K562 (cell line): ENCODE data around the gene RPL7A. TPM values are rescaled to one million over a fixed set of nuclear protein-coding genes. Genes with fewer than 3 reads are reported as not detected.

Source experiments
- ATAC-seq: fragments of 200-7000 bp; cut with Tn5 transposase; 3 replicates; pipeline ENCODE4 v1.9.1; 2020; ENCODE audit warnings: moderate library complexity
- BruUV-seq: library from RNA; stranded (reverse); fragments of 400-500 nt; replicated peaks from 2 replicates; lab custom pipeline; 2021; lab: Mats Ljungman, UMichigan
- CTCF ChIA-PET: fragments of 300-600 bp; formaldehyde crosslinking; extraction: SDS; loops from one replicate; lab custom pipeline; 2021; ENCODE audit warnings: low intra/inter-chr PET ratio; lab: Yijun Ruan, JAX
- POLR2A ChIA-PET: fragments of 300-600, 350-650 bp; sonication (Branson Sonifier 250); formaldehyde crosslinking; extraction: SDS; loops from one replicate; lab custom pipeline; 2021; ENCODE audit warnings: antibody characterized with exemption, inconsistent platforms; lab: Yijun Ruan, JAX
- DNase-seq, 4 experiments: peaks; one replicate each; pipeline versions ENCODE4 v3.0.0 to v3.0.0-alpha.2; 2011 to 2018; ENCODE audit warnings: low spot score in 3 of 4, mixed read lengths in 3 of 4; ENCODE audit errors: extremely low read depth in 1 of 4
- FAIRE-seq: peaks from 2 replicates; lab custom pipeline; 2011; peaks lifted over from hg19 to GRCh38; lab: Jason Lieb, UNC
- H2AFZ ChIP-seq: 2 replicates; pipeline ENCODE4 v1.6.0; 2011; ENCODE audit warnings: low read depth, low read length, control low read depth, inconsistent platforms
- H3K27ac ChIP-seq: fragments of 200-600 bp; 3 replicates; pipeline ENCODE4 v1.8.0; 2011; ENCODE audit warnings: low read depth, mild to moderate bottlenecking, control low read depth, inconsistent platforms, low read length, moderate library complexity, mixed read lengths; ENCODE audit errors: extremely low read depth
- H3K27me3 ChIP-seq, 2 experiments: fragments of 300-600 bp in 1 of 2; 2 replicates in 1 of 2; 3 replicates in 1 of 2; pipeline versions ENCODE4 v1.6.0 to v1.8.0; 2011; ENCODE audit warnings: inconsistent platforms in 2 of 2, low read length in 2 of 2, mild to moderate bottlenecking in 1 of 2, mixed read lengths in 1 of 2, moderate library complexity in 1 of 2; ENCODE audit not compliant: control insufficient read depth in 2 of 2, insufficient read depth in 2 of 2
- H3K36me3 ChIP-seq: fragments of 300-600 bp; 3 replicates; pipeline ENCODE4 v1.8.0; 2011; ENCODE audit warnings: mild to moderate bottlenecking, low read length, inconsistent platforms; ENCODE audit not compliant: control insufficient read depth, insufficient read depth
- H3K4me1 ChIP-seq, 2 experiments: fragments of 200-600 bp in 1 of 2; replicated peaks in 1 of 2; 2 replicates in 1 of 2; 3 replicates in 1 of 2; pipeline versions ENCODE4 v1.5.1 to v1.8.0; 2011; ENCODE audit warnings: inconsistent platforms in 2 of 2, low read length in 2 of 2, mild to moderate bottlenecking in 1 of 2, mixed read lengths in 1 of 2, moderate library complexity in 1 of 2; ENCODE audit not compliant: control insufficient read depth in 2 of 2, insufficient read depth in 2 of 2
- H3K4me2 ChIP-seq: 2 replicates; pipeline ENCODE4 v1.6.1; 2011; ENCODE audit warnings: low read length, control low read depth, inconsistent platforms, mixed read lengths; ENCODE audit not compliant: insufficient read depth
- H3K4me3 ChIP-seq: fragments of 200-600 bp; sonication (generic), shearing (Covaris generic); 2 replicates; pipeline ENCODE4 v1.5.1; 2016; ENCODE audit warnings: control low read depth, inconsistent platforms
- H3K79me2 ChIP-seq: fragments of 200-600 bp; 3 replicates; pipeline ENCODE4 v1.8.0; 2011; ENCODE audit warnings: low read length, inconsistent platforms; ENCODE audit not compliant: control insufficient read depth, insufficient read depth
- H3K9ac ChIP-seq, 2 experiments: 2 replicates each; pipeline versions ENCODE4 v1.6.0 to v1.6.1; 2011; ENCODE audit warnings: low read depth in 2 of 2, low read length in 2 of 2, control low read depth in 1 of 2, inconsistent platforms in 1 of 2, mild to moderate bottlenecking in 1 of 2, mixed read lengths in 1 of 2; ENCODE audit not compliant: insufficient read depth in 1 of 2
- H3K9me1 ChIP-seq: one replicate; pipeline ENCODE4 v1.6.0; 2011; ENCODE audit warnings: inconsistent platforms, mild to moderate bottlenecking, low read length, moderate library complexity; ENCODE audit not compliant: control insufficient read depth, insufficient read depth
- H3K9me3 ChIP-seq: replicated peaks from 2 replicates; pipeline ENCODE4 v1.5.1; 2011; ENCODE audit warnings: low read depth, low read length, inconsistent platforms; ENCODE audit not compliant: control insufficient read depth, insufficient read depth
- H4K20me1 ChIP-seq: replicated peaks from 2 replicates; pipeline ENCODE4 v1.6.1; 2011; ENCODE audit warnings: low read length, inconsistent platforms, mixed read lengths; ENCODE audit not compliant: control insufficient read depth, insufficient read depth
- BRCA1 ChIP-seq, 2 experiments: fragments of 450-650 bp in 1 of 2; sonication (generic) in 1 of 2; formaldehyde crosslinking in 1 of 2; IDR thresholded peaks; 2 replicates each; pipeline versions ENCODE4 v1.5.0 to v1.6.1; 2017 to 2020; ENCODE audit warnings: mild to moderate bottlenecking in 1 of 2, missing genetic modification reagents in 1 of 2
- EHMT2 ChIP-seq: fragments of 450-650 bp; IDR thresholded peaks from 2 replicates; pipeline ENCODE4 v1.6.1; 2018; ENCODE audit warnings: antibody characterized with exemption
- JUND ChIP-seq, 2 experiments: IDR thresholded peaks; 2 replicates in 1 of 2; 3 replicates in 1 of 2; pipeline ENCODE4 v1.6.1; 2011; ENCODE audit warnings: borderline replicate concordance in 2 of 2, low read depth in 2 of 2, low read length in 2 of 2, improper control_type of control experiment in 1 of 2, missing biosample characterization in 1 of 2, missing genetic modification characterization in 1 of 2, missing genetic modification reagents in 1 of 2
- MBD2 ChIP-seq: sonication (generic); IDR thresholded peaks from 2 replicates; pipeline ENCODE4 v1.6.1; 2016; ENCODE audit warnings: low read depth, borderline replicate concordance
- NFATC3 ChIP-seq: fragments of 450-650 bp; IDR thresholded peaks from 2 replicates; pipeline ENCODE4 v1.6.1; 2017; ENCODE audit warnings: mild to moderate bottlenecking
- NFE2L1 ChIP-seq: fragments of 450-650 bp; IDR thresholded peaks from 2 replicates; pipeline ENCODE4 v1.6.1; 2016; ENCODE audit warnings: missing genetic modification characterization, low read depth, mild to moderate bottlenecking, missing compliant biosample characterization, moderate library complexity, borderline replicate concordance
- POLR3G ChIP-seq: IDR thresholded peaks from 2 replicates; pipeline ENCODE4 v1.6.1; 2011; ENCODE audit not compliant: insufficient read length, insufficient replicate concordance; ENCODE audit errors: extremely low read depth
- PURB ChIP-seq: sonication (generic); formaldehyde crosslinking; IDR thresholded peaks from 2 replicates; pipeline ENCODE4 v1.9.0; 2021; ENCODE audit warnings: low read depth, mild to moderate bottlenecking, missing genetic modification reagents
- WGBS: fragments of 100-300 bp; shearing (Covaris generic); methylation state at CpG from one replicate; pipeline ENCODE4 v1.1.6; 2016; ENCODE audit warnings: low coverage, mixed read lengths; ENCODE audit not compliant: insufficient coverage; ENCODE audit errors: missing lambda C conversion rate; 5-methylcytosine and 5-hydroxymethylcytosine counted together
- in situ Hi-C: fragments of 300-500 bp; cut with MboI; formaldehyde crosslinking; loops from 4 replicates; pipeline ENCODE4 v1.15.0; 2018; ENCODE audit warnings: inconsistent platforms, mixed read lengths
- intact Hi-C: fragments of 100-400 bp; cut with micrococcal nuclease; formaldehyde crosslinking; loops from 2 replicates; pipeline ENCODE4 v1.14.2; 2022
- polyA plus RNA-seq, 8 experiments: library from polyadenylated mRNA; depleted of rRNA in 4 of 8; stranded (reverse) in 5 of 8; unstranded in 3 of 8; fragments of >200 nt; fragmentation: Nextera tagmentation in 2 of 8; fragmentation: Illumina TruSeq in 1 of 8; extraction: Ambion mirVana in 2 of 8; extraction: Trizol in 1 of 8; gene quantifications; 2 replicates each; pipeline versions ENCODE4 v1.2.1 to v1.2.3, GENCODE V29; 2011 to 2014; ENCODE audit warnings: inconsistent platforms in 1 of 8, missing spikeins in 1 of 8
- total RNA-seq, 7 experiments: library from RNA; depleted of rRNA in 6 of 7; stranded (reverse); fragments of >200 nt in 6 of 7; fragmentation: Illumina TruSeq in 2 of 7; extraction: Trizol in 2 of 7; gene quantifications; 2 replicates each; pipeline versions ENCODE4 v1.2.1 to v1.2.3, GENCODE V29; 2011 to 2021; ENCODE audit warnings: low replicate concordance in 1 of 7
- TF ChIP-seq, protein P1 (sequence below): sonication (generic); formaldehyde crosslinking; IDR thresholded peaks from 2 replicates; pipeline ENCODE4 v1.8.0; 2022; ENCODE audit warnings: mild to moderate bottlenecking, missing genetic modification reagents

RPL7A gene
- total and polyA plus RNA-seq, 9 of the 15 experiments (the other 6 are each of a cell fraction or from before 2014, with no cell fraction given), result 1,935 to 3,760 (median 2,652) TPM

DNA sequence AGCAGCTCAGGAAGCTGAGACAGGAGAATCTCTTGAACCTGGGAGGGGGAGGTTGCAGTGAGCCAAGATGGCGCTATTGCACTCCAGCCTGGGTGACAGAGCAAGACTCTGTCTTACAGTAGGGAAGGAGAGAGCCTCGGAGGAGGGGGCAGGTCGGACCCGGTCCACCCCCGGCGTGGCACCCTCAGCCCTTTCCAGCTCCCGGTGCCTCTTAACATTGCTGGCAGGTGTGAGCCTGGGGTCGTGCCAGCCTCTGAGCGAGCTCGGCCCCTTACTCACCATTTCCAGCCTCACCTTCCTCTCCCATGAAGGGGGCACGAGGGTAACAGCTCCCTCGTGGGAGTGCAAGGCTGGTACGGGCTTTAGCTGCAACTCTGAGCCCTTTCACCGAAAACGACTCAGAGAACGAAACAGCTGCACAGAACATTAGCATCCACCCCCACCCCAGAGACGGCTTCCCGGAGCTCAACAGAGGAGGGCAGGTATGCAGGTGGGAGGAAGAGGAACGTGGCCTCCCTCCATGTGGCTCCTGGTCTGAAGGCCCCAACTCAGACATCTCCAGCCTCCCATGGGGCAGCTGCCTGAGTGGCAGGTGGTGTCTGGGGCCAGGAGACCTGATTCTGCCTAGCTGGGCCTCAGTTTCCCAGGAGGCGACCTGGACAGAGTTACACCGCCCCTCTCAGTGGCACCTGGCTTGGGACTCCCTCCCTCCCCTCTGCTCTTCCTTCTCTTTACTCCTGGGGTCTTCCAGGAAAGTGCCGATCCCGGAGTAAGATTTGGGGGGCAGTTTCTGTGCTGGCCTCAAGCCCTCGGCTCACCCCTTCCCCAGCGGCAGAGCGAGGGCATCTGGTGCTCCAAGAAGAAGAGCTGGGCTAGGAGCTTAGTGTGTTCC, 44.5 kb upstream of the RPL7A start:
- H3K27ac ChIP-seq, result no peak overlapping the region
- H3K27me3 ChIP-seq, result peaks cover 0 to 7% of the 10 kb centered on the region in 2 experiments; a peak in 1 of 5 replicates
- TF ChIP-seq NFE2L1 (tag) (no peak), POLR3G (no peak), PURB (no peak), JUND (IDR thresholded peaks at IDR 0.05; ENCODE audit: borderline replicate concordance, low read depth, low read length) (no peak), JUND (tag; IDR thresholded peaks at IDR 0.05; ENCODE audit: borderline replicate concordance, low read depth, low read length) (no peak), BRCA1 (IDR thresholded peaks at IDR 0.05) (no peak), BRCA1 (CRISPR knock-in tag; IDR thresholded peaks at IDR 0.05) (no peak), MBD2 (no peak), NFATC3 (no peak), EHMT2 (no peak)
- TF ChIP-seq, protein P1, sequence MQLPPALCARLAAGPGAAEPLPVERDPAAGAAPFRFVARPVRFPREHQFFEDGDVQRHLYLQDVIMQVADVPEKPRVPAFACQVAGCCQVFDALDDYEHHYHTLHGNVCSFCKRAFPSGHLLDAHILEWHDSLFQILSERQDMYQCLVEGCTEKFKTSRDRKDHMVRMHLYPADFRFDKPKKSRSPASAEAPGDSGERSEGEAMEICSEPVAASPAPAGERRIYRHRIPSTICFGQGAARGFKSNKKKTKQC (CRISPR knock-in tag), result no peak
- H3K4me1 ChIP-seq, result peaks cover 3 to 20% of the 10 kb centered on the region in 2 experiments; a peak in 3 of 5 replicates
- WGBS, result 23% methylated on average over 20 of the region's 26 CpGs
- POLR2A ChIA-PET, result no interaction called here
- H3K4me2 ChIP-seq, result no peak overlapping the region
- no peak overlapping the region for H3K4me3 ChIP-seq
- intact Hi-C loops, result no loop called here
- no peaks in the 10 kb centered on the region for H3K9me1 ChIP-seq
- no TSS peak for BruUV-seq
- H2AFZ ChIP-seq, result no peak overlapping the region
- H3K79me2 ChIP-seq, result no peaks in the 10 kb centered on the region
- CTCF ChIA-PET, result no interaction called here
- FAIRE-seq (no peak), ATAC-seq (no peak), DNase-seq (no peak)
- in situ Hi-C loops, result no loop called here
- no peaks in the 10 kb centered on the region for H3K9me3 ChIP-seq
- no peak overlapping the region for H3K9ac ChIP-seq
- no peaks in the 10 kb centered on the region for H3K36me3 ChIP-seq
- H4K20me1 ChIP-seq, result no peaks in the 10 kb centered on the region
